HepG2 (cell line): ENCODE results near the gene KIF19.

Experiments used
- ARNT ChIP-seq: fragments of 450-650 bp; IDR thresholded peaks from 2 replicates; pipeline ENCODE4 v1.6.1; 2017
- HNRNPK ChIP-seq: fragments of 200-400 bp; formaldehyde crosslinking; IDR thresholded peaks from 2 replicates; pipeline ENCODE4 v1.6.1; 2018; ENCODE audit warnings: low read length, low read depth, moderate library complexity, mild to moderate bottlenecking; ENCODE audit not compliant: poor library complexity, severe bottlenecking
- KLF6 ChIP-seq: IDR thresholded peaks from 2 replicates; pipeline ENCODE4 v1.8.0; 2016; ENCODE audit warnings: missing biosample characterization, missing genetic modification reagents
- SMAD1 ChIP-seq: sonication (generic); formaldehyde crosslinking; IDR thresholded peaks from 2 replicates; pipeline ENCODE4 v1.4.0; 2020; ENCODE audit warnings: missing genetic modification reagents, low read depth, mild to moderate bottlenecking, borderline replicate concordance
- SMAD3 ChIP-seq: sonication (generic); formaldehyde crosslinking; IDR thresholded peaks from 2 replicates; pipeline ENCODE4 v1.4.0; 2020; ENCODE audit warnings: missing genetic modification reagents
- TBL1XR1 ChIP-seq: fragments of 150-350 bp; IDR thresholded peaks from 2 replicates; pipeline ENCODE4 v1.6.1; 2014; ENCODE audit warnings: borderline replicate concordance, low read length; ENCODE audit not compliant: partially characterized antibody
- XRCC5 ChIP-seq: fragments of 200-400 bp; formaldehyde crosslinking; optimal IDR thresholded peaks from 2 replicates; pipeline ENCODE3; 2017; ENCODE audit warnings: mild to moderate bottlenecking, low read length
- ZBTB49 ChIP-seq: sonication (generic); formaldehyde crosslinking; IDR thresholded peaks from 2 replicates; pipeline ENCODE4 v1.4.0; 2020; ENCODE audit warnings: missing genetic modification reagents, borderline replicate concordance
- ZFP1 ChIP-seq: IDR thresholded peaks from 2 replicates; pipeline ENCODE4 v1.6.1; 2016
- ZNF550 ChIP-seq: sonication (generic); formaldehyde crosslinking; IDR thresholded peaks from 2 replicates; pipeline ENCODE4 v1.4.0; 2020; ENCODE audit warnings: mild to moderate bottlenecking, missing genetic modification reagents, borderline replicate concordance
- ZSCAN9 ChIP-seq: IDR thresholded peaks from 2 replicates; pipeline ENCODE4 v1.6.1; 2016; ENCODE audit warnings: borderline replicate concordance
- TF ChIP-seq, protein P1 (sequence below): sonication (generic); formaldehyde crosslinking; IDR thresholded peaks from 2 replicates; pipeline ENCODE4 v1.5.0; 2020; ENCODE audit warnings: mild to moderate bottlenecking, missing genetic modification reagents, moderate library complexity
- TF ChIP-seq, protein P2 (sequence below): sonication (generic); formaldehyde crosslinking; IDR thresholded peaks from 2 replicates; pipeline ENCODE4 v1.4.0; 2020; ENCODE audit warnings: missing genetic modification reagents

DNA sequence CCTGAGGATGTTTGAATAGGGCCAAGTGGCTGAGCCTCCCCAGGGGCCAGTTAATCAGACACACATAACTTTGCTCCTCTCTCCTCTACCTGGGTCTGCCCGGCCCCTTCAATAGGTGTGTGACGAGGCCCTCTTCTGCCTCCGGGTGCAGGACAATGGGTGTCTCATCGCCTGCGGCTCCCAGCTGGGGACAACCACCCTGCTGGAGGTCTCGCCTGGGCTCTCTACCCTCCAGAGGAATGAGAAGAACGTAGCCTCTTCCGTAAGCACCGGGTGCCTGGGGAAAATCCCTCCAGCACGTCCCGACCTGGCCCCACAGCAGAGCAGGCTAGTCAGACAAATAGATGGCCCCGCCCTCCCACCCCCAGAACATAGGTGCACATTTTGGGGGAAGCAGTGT is 16.1 kb upstream of the KIF19 start:
- TF ChIP-seq, protein P1, sequence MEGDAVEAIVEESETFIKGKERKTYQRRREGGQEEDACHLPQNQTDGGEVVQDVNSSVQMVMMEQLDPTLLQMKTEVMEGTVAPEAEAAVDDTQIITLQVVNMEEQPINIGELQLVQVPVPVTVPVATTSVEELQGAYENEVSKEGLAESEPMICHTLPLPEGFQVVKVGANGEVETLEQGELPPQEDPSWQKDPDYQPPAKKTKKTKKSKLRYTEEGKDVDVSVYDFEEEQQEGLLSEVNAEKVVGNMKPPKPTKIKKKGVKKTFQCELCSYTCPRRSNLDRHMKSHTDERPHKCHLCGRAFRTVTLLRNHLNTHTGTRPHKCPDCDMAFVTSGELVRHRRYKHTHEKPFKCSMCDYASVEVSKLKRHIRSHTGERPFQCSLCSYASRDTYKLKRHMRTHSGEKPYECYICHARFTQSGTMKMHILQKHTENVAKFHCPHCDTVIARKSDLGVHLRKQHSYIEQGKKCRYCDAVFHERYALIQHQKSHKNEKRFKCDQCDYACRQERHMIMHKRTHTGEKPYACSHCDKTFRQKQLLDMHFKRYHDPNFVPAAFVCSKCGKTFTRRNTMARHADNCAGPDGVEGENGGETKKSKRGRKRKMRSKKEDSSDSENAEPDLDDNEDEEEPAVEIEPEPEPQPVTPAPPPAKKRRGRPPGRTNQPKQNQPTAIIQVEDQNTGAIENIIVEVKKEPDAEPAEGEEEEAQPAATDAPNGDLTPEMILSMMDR (CRISPR knock-in tag) = no peak
- no peak for TF ChIP-seq ZSCAN9 (CRISPR knock-in tag)
- no peak for TF ChIP-seq ZBTB49
- TF ChIP-seq ARNT = no peak
- no peak for TF ChIP-seq ZNF550
- TF ChIP-seq HNRNPK = no peak
- no peak for TF ChIP-seq KLF6
- TF ChIP-seq SMAD1 = no peak
- TF ChIP-seq TBL1XR1 = no peak
- no peak for TF ChIP-seq XRCC5
- TF ChIP-seq SMAD3 = no peak
- no peak for TF ChIP-seq ZFP1 (CRISPR knock-in tag)
- TF ChIP-seq, protein P2, sequence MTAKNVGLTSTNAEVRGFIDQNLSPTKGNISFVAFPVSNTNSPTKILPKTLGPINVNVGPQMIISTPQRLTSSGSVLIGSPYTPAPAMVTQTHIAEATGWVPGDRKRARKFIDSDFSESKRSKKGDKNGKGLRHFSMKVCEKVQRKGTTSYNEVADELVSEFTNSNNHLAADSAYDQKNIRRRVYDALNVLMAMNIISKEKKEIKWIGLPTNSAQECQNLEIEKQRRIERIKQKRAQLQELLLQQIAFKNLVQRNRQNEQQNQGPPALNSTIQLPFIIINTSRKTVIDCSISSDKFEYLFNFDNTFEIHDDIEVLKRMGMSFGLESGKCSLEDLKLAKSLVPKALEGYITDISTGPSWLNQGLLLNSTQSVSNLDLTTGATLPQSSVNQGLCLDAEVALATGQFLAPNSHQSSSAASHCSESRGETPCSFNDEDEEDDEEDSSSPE (CRISPR knock-in tag) = no peak
